ENCODE results near the gene C17orf50. TPM values are rescaled to one million over a fixed set of nuclear protein-coding genes. Genes with fewer than 3 reads are reported as not detected.

C17orf50 gene
- total RNA-seq = not detected

- WGBS, 2 donors (ENCODE audit: low coverage in 1 of 2) = 57% methylated on average over 1 of the region's 1 CpG; no CpG with 5 or more reads in 1 of the 2 donors
- Histone ChIP-seq H3K27ac (no peak within 1 kb of the TSS), H3K27me3 (no peaks in the 10 kb centered on the region), H3K9me3 (no peaks in the 10 kb centered on the region), H3K4me1 (peaks cover 9 to 18% (median 17%) of the 10 kb centered on the region in 4 donors), H3K4me3 (no peak within 1 kb of the TSS), H3K36me3 (no peaks in the 10 kb centered on the region)
- in situ Hi-C loops (cut with MboI; ENCODE audit: low pct_ligation_motif_present in 1 of 4, low pct_unique_long_range_greater_than_20kb in 1 of 4, low sequenced_read_pairs in 3 of 4) = loop anchor here in 1 of 4 donors (10.0 kb wide), 1 partner anchor 54 kb away; no protein-coding TSS in a partner anchor
- intact Hi-C loops (cut with DNase I; ENCODE audit: low total_unique reads) = no loop called here
- no peak for DNase-seq
- TF ChIP-seq POLR2A (IDR thresholded peaks at IDR 0.05) (no peak), POLR2AphosphoS5 (IDR thresholded peaks at IDR 0.05) (no peak), EP300 (IDR thresholded peaks at IDR 0.05; ENCODE audit: low read depth) (no peak), CTCF (IDR thresholded peaks at IDR 0.05) (no peak)
Observed at GRCh38 chr17:35760587-35760986, at the start of gene C17orf50. Gene C17orf50 (plus strand): TSS chr17:35760887. CDS start chr17:35760942, 55 bp downstream.

GRCh38 chr17:35710950-35711349 lies 49.7 kb upstream of the C17orf50 start:
- H3K9me3 ChIP-seq = no peaks in the 10 kb centered on the region
- 100% methylated on average over 1 to 2 of the region's 2 CpGs for WGBS, 2 donors (ENCODE audit: low coverage in 1 of 2)
- in situ Hi-C loops (cut with MboI; ENCODE audit: low pct_ligation_motif_present in 1 of 4, low pct_unique_long_range_greater_than_20kb in 1 of 4, low sequenced_read_pairs in 3 of 4) (no loop called here), intact Hi-C loops (cut with DNase I; ENCODE audit: low total_unique reads) (no loop called here)
- no peak for DNase-seq
- H3K36me3 ChIP-seq = peaks cover 0 to 33% (median 10%) of the 10 kb centered on the region in 4 donors
- H3K4me1 ChIP-seq = peaks cover 0 to 5% (median 0%) of the 10 kb centered on the region in 4 donors
- H3K27me3 ChIP-seq = no peaks in the 10 kb centered on the region
- no peak overlapping the region for H3K4me3 ChIP-seq
- no peak overlapping the region for H3K27ac ChIP-seq
- no peak for TF ChIP-seq EP300 (IDR thresholded peaks at IDR 0.05; ENCODE audit: low read depth)

GRCh38 chr17:35713069-35713728 lies 47.5 kb upstream of the C17orf50 start:
- Histone ChIP-seq H3K36me3 (peaks cover 0 to 40% (median 12%) of the 10 kb centered on the region in 4 donors), H3K4me3 (no peak overlapping the region), H3K9me3 (no peaks in the 10 kb centered on the region), H3K4me1 (peaks cover 0 to 5% (median 0%) of the 10 kb centered on the region in 4 donors), H3K27ac (no peak overlapping the region), H3K27me3 (no peaks in the 10 kb centered on the region)
- TF ChIP-seq POLR2A (IDR thresholded peaks at IDR 0.05) = no peak
- intact Hi-C loops (cut with DNase I; ENCODE audit: low total_unique reads) = no loop called here
- in situ Hi-C loops (cut with MboI; ENCODE audit: low pct_ligation_motif_present in 1 of 4, low pct_unique_long_range_greater_than_20kb in 1 of 4, low sequenced_read_pairs in 3 of 4) = no loop called here
- DNase-seq = no peak
- 14 to 33% methylated on average over 7 of the region's 7 CpGs for WGBS, 2 donors (ENCODE audit: low coverage in 1 of 2)

GRCh38 chr17:35714988-35715387 lies 45.7 kb upstream of the C17orf50 start:
- WGBS, 2 donors (ENCODE audit: low coverage in 1 of 2) = 95 to 97% methylated on average over 2 of the region's 2 CpGs
- DNase-seq = no peak
- peaks cover 0 to 37% (median 14%) of the 10 kb centered on the region in 4 donors for H3K36me3 ChIP-seq

More at GRCh38 chr17:35714988-35715387, 45.7 kb upstream of the C17orf50 start:
- in situ Hi-C loops (cut with MboI; ENCODE audit: low pct_ligation_motif_present in 1 of 4, low pct_unique_long_range_greater_than_20kb in 1 of 4, low sequenced_read_pairs in 3 of 4) = no loop called here
- Histone ChIP-seq H3K27me3 (no peaks in the 10 kb centered on the region), H3K9me3 (no peaks in the 10 kb centered on the region), H3K27ac (no peak overlapping the region), H3K4me1 (peaks cover 0 to 5% (median 0%) of the 10 kb centered on the region in 4 donors), H3K4me3 (no peak overlapping the region)
- intact Hi-C loops (cut with DNase I; ENCODE audit: low total_unique reads) = no loop called here
- TF ChIP-seq EP300 (IDR thresholded peaks at IDR 0.05; ENCODE audit: low read depth) = no peak
- no peak for TF ChIP-seq POLR2A (IDR thresholded peaks at IDR 0.05)
- no peak for TF ChIP-seq POLR2AphosphoS5 (IDR thresholded peaks at IDR 0.05)
- TF ChIP-seq CTCF (IDR thresholded peaks at IDR 0.05) = no peak
